ENCODE results near the gene CD27.

CD27 gene

GRCh38 chr12:6434205-6435140, 10.3 kb upstream of the CD27 start:
- DNase-seq = no peak

GRCh38 chr12:6435961-6436715, 8.6 kb upstream of the CD27 start:
- no peak for DNase-seq

GRCh38 chr12:6437586-6437985, 7.2 kb upstream of the CD27 start:
- no peak for DNase-seq

- no peak for DNase-seq
Observed at GRCh38 chr12:6438345-6438744, 6.4 kb upstream of the CD27 start.

GRCh38 chr12:6440391-6440790, 4.4 kb upstream of the CD27 start:
- no peak for DNase-seq

GRCh38 chr12:6442836-6443235, 1.9 kb upstream of the CD27 start:
- no peak for DNase-seq

GRCh38 chr12:6443361-6443983, 1.3 kb upstream of the CD27 start:
- DNase-seq = no peak

GRCh38 chr12:6444031-6444430, 724 bp upstream of the CD27 start:
- DNase-seq = no peak

- peak in 1 of 56 donors; percentile 19 for DNase-seq
Observed at GRCh38 chr12:6450091-6450868, 5.5 kb downstream of the CD27 start.

GRCh38 chr12:6450869-6451347, 6.2 kb downstream of the CD27 start:
- peak in 14 of 56 donors; percentile 41 to 79 (median 59) for DNase-seq

- DNase-seq = peak; percentile 51 to 93 (median 82)
Observed at GRCh38 chr12:6451348-6452244, 6.8 kb downstream of the CD27 start, which contains the start of gene TAPBPL. TAPBPL (plus strand) TSS chr12:6452042; CDS start chr12:6452249, 207 bp downstream.

- peak in 22 of 56 donors; percentile 30 to 79 (median 60) for DNase-seq
Observed at GRCh38 chr12:6452245-6452943, 7.6 kb downstream of the CD27 start.

- DNase-seq = peak in 2 of 56 donors; percentile 13 to 21
Observed at GRCh38 chr12:6452944-6453630, 8.3 kb downstream of the CD27 start.

GRCh38 chr12:6457220-6457945, 12.6 kb downstream of the CD27 start:
- no peak for DNase-seq

- no peak for DNase-seq
Observed at GRCh38 chr12:6458281-6459003, 13.7 kb downstream of the CD27 start.

- no peak for DNase-seq
Observed at GRCh38 chr12:6459004-6459337, 14.2 kb downstream of the CD27 start.

GRCh38 chr12:6460751-6461371, 16.1 kb downstream of the CD27 start:
- no peak for DNase-seq

Data from amygdala (tissue), 56 donors.